ENCODE data around the gene GUK1.

GRCh38 chr1:228112617-228113016 lies 27.5 kb upstream of the GUK1 start:
- TF ChIP-seq EZH2 (IDR thresholded peaks at IDR 0.05; ENCODE audit: insufficient read depth, poor library complexity, severe bottlenecking) (no peak), EZH2phosphoT487 (IDR thresholded peaks at IDR 0.05; ENCODE audit: insufficient read depth, low read depth) (no peak)

Measured in GM23248 (cell line).